Aorta (tissue), 5 donors: Measurements from ENCODE around the gene IL18. TPM values are rescaled to one million over a fixed set of nuclear protein-coding genes. Genes with fewer than 3 reads are reported as not detected.

ENCODE experiments used
- ATAC-seq: fragments of 200-7000 bp; cut with Tn5 transposase; one replicate; pipeline ENCODE4 v1.9.1; 2022; ENCODE audit warnings: moderate library complexity; ENCODE audit not compliant: low FRiP score
- DNase-seq, 2 donors: peaks; one replicate each; pipeline ENCODE4 v3.0.0-alpha.2; 2020
- H3K27ac ChIP-seq, 2 donors: one replicate each; pipeline ENCODE4 v1.5.1; 2013; ENCODE audit warnings: low read length in 2 of 2, mild to moderate bottlenecking in 2 of 2, moderate library complexity in 2 of 2, control low read depth in 1 of 2, inconsistent platforms in 1 of 2, low read depth in 1 of 2
- H3K27me3 ChIP-seq, 2 donors: one replicate each; pipeline ENCODE4 v1.6.1; 2013; ENCODE audit warnings: control low read depth in 1 of 2, low read length in 1 of 2, mild to moderate bottlenecking in 1 of 2, moderate library complexity in 1 of 2; ENCODE audit not compliant: insufficient read depth in 2 of 2, control insufficient read depth in 1 of 2
- H3K36me3 ChIP-seq, 2 donors: one replicate each; pipeline ENCODE4 v1.6.1; 2013; ENCODE audit warnings: control low read depth in 1 of 2, low read length in 1 of 2, mild to moderate bottlenecking in 1 of 2; ENCODE audit not compliant: insufficient read depth in 2 of 2, control insufficient read depth in 1 of 2
- H3K4me1 ChIP-seq, 2 donors: one replicate each; pipeline ENCODE4 v1.6.1; 2013; ENCODE audit warnings: low read length in 2 of 2, control low read depth in 1 of 2, mild to moderate bottlenecking in 1 of 2, moderate library complexity in 1 of 2; ENCODE audit not compliant: insufficient read depth in 2 of 2, control insufficient read depth in 1 of 2
- H3K4me3 ChIP-seq, 2 donors: one replicate each; pipeline ENCODE4 v1.5.1; 2013; ENCODE audit warnings: low read length in 2 of 2, control low read depth in 1 of 2, mild to moderate bottlenecking in 1 of 2
- H3K9me3 ChIP-seq: one replicate; pipeline ENCODE4 v1.6.1; 2013; ENCODE audit warnings: mild to moderate bottlenecking, low read length; ENCODE audit not compliant: control insufficient read depth
- WGBS, 2 donors: extraction: QIAGEN DNeasy Blood & Tissue Kit; methylation state at CpG; one replicate each; pipeline ENCODE4 v1.1.7; 2013; 5-methylcytosine and 5-hydroxymethylcytosine counted together
- intact Hi-C, 2 donors: fragments of 100-400 bp; cut with DNase I; formaldehyde crosslinking; loops; one replicate each; pipeline versions ENCODE4 v1.14.2 to v1.15.0; 2022
- polyA plus RNA-seq, 2 donors: library from polyadenylated mRNA; stranded (reverse); fragments of 200-250 nt; gene quantifications; one replicate each; pipeline ENCODE4 v1.2.3, GENCODE V29; 2013
- total RNA-seq, 2 donors: library from RNA; stranded (reverse); fragmentation: NEBNext Ultra II Directional; extraction: Animal tissue kit (Norgen Biotek cat#: 25700); gene quantifications; one replicate each; pipeline ENCODE4 v1.2.1, GENCODE V29; 2021
- donor health status: healthy with polysubstance abuse.
- donor health status: Bipolar disorder and iron deficiency.
- donor health status: DM: no; HTN: no; CAD: no.
- donor health status: DM: no; HTN: no; CAD: no.
- donor health status: DM: yes; HTN: yes; CAD: no.

IL18 gene
- total and polyA plus RNA-seq, 4 donors: 4.1 to 29.8 (median 14.1) TPM

DNA sequence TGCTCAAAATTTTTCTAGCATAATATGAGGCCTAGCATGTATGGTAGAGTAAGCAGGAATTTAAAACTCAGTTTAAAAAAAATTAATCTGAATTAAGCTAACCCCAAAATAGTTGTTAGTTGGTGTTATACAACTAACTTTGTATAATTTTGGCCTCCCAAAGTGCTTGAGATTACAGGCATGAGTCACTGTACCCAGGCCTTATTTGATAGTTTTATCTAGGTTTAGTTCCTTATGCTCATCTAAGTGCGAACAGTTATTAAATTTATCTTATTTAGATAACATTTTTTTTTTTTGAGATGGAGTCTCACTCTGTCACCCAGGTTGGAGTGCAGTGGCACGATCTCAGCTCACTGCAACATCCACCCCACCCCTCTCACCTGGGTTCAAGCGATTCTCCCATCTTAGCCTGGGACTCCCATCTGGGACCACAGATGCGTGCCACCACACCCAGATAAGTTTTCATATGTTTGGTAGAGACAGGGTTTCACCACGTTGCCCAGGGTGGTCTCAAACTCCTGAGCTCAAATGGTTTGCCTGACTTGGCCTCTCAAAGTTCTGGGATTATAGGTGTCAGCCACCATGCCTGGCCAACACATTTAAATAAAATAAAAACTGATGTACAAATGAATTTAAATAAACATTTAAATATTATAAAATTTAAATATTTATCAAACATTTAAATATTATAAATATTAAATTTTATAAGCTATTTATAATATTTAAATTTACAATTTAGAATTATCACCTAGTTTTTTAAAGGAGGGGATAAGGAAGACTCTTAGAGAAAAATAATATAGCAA, 7.5 kb downstream of the IL18 start:
- no peaks in the 10 kb centered on the region for H3K27me3 ChIP-seq
- H3K27ac ChIP-seq: no peak overlapping the region
- no peak overlapping the region for H3K4me3 ChIP-seq
- no peak for ATAC-seq
- H3K36me3 ChIP-seq: no peaks in the 10 kb centered on the region
- no peaks in the 10 kb centered on the region for H3K4me1 ChIP-seq
- no peaks in the 10 kb centered on the region for H3K9me3 ChIP-seq
- intact Hi-C loops: no loop called here
- 79 to 80% methylated on average over 5 of the region's 5 CpGs for WGBS, 2 donors
- DNase-seq: no peak

DNA sequence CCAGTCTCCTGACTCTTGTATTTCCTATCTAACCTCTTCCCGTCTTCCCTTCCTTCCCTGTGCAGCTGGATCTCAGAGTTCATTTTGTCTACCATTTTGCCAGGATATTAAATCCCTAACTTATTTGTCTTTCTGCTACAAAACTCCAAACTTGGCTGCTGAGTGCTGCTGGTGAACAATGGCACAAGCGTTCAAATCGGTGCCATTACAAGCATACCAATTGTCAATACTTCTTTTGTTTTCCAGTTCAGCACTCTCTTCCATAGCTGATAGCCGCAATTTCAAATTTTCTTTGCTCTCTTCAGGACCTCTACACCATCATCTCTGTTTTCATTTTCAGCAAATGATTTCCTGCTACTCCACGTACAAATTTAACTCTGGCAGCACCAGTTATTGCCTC, 13.4 kb downstream of the IL18 start:
- H3K4me3 ChIP-seq: no peak overlapping the region
- ATAC-seq: no peak
- H3K27ac ChIP-seq: no peak overlapping the region
- no peaks in the 10 kb centered on the region for H3K27me3 ChIP-seq
- no peaks in the 10 kb centered on the region for H3K36me3 ChIP-seq
- DNase-seq: no peak
- H3K4me1 ChIP-seq: no peaks in the 10 kb centered on the region
- intact Hi-C loops: no loop called here
- WGBS, 2 donors: 54 to 61% methylated on average over 5 of the region's 5 CpGs
- H3K9me3 ChIP-seq: no peaks in the 10 kb centered on the region

DNA sequence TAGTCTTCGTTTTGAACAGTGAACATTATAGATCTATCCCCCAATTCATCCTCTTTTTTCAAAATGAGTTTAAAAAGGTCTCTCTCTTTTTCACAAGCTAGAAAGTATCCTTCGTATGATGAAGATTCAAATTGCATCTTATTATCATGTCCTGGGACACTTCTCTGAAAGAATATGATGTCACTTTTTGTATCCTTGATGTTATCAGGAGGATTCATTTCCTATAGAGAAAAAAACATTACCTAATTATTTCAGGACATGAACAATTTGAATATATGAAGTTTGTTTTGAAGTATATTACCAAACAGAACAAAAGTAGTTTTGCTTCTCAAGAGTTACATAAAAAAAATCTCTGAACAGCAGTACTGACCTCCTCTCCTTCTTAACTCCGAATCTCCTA, 20.3 kb downstream of the IL18 start:
- WGBS, 2 donors: 92 to 95% methylated on average over 3 of the region's 3 CpGs
- Histone ChIP-seq H3K4me3 (no peak overlapping the region), H3K27me3 (no peaks in the 10 kb centered on the region), H3K27ac (no peak overlapping the region), H3K9me3 (peaks cover 2% of the 10 kb centered on the region), H3K4me1 (no peaks in the 10 kb centered on the region), H3K36me3 (no peaks in the 10 kb centered on the region)
- intact Hi-C loops: no loop called here
- DNase-seq (no peak), ATAC-seq (no peak)

GRCh38 chr11:112134473-112134872, 29.4 kb downstream of the IL18 start:
- Histone ChIP-seq H3K4me3 (no peak overlapping the region), H3K27me3 (no peaks in the 10 kb centered on the region), H3K4me1 (no peaks in the 10 kb centered on the region), H3K36me3 (no peaks in the 10 kb centered on the region), H3K27ac (no peak overlapping the region), H3K9me3 (no peaks in the 10 kb centered on the region)
- DNase-seq (no peak), ATAC-seq (no peak)
- WGBS, 2 donors: 84 to 90% methylated on average over 3 of the region's 4 CpGs
- intact Hi-C loops: no loop called here

- Histone ChIP-seq H3K27me3 (no peaks in the 10 kb centered on the region), H3K4me1 (no peaks in the 10 kb centered on the region), H3K27ac (no peak overlapping the region), H3K36me3 (no peaks in the 10 kb centered on the region), H3K4me3 (no peak overlapping the region), H3K9me3 (no peaks in the 10 kb centered on the region)
- ATAC-seq: no peak
- WGBS, 2 donors: 58 to 64% methylated on average over 2 of the region's 2 CpGs
- intact Hi-C loops: no loop called here
- DNase-seq: no peak
Observed at GRCh38 chr11:112132737-112133136, 31.2 kb downstream of the IL18 start.

GRCh38 chr11:112129656-112130055, 34.2 kb downstream of the IL18 start:
- H3K36me3 ChIP-seq: no peaks in the 10 kb centered on the region
- ATAC-seq (no peak), DNase-seq (peak in 1 of 2 donors; percentile 64)
- H3K4me3 ChIP-seq: no peak overlapping the region
- no peaks in the 10 kb centered on the region for H3K27me3 ChIP-seq
- no peak overlapping the region for H3K27ac ChIP-seq
- H3K9me3 ChIP-seq: no peaks in the 10 kb centered on the region
- no peaks in the 10 kb centered on the region for H3K4me1 ChIP-seq
- 88 to 94% methylated on average over 5 of the region's 5 CpGs for WGBS, 2 donors
- intact Hi-C loops: no loop called here

- Histone ChIP-seq H3K36me3 (no peaks in the 10 kb centered on the region), H3K4me3 (no peak overlapping the region), H3K4me1 (no peaks in the 10 kb centered on the region), H3K27ac (no peak overlapping the region), H3K27me3 (no peaks in the 10 kb centered on the region), H3K9me3 (no peaks in the 10 kb centered on the region)
- intact Hi-C loops: no loop called here
- peak; percentile 79 to 80 for DNase-seq
- no peak for ATAC-seq
- 51 to 65% methylated on average over 3 of the region's 3 CpGs for WGBS, 2 donors
Observed at GRCh38 chr11:112128483-112129121, 35.3 kb downstream of the IL18 start.

- Histone ChIP-seq H3K4me3 (no peak overlapping the region), H3K27ac (no peak overlapping the region), H3K9me3 (no peaks in the 10 kb centered on the region), H3K27me3 (no peaks in the 10 kb centered on the region), H3K36me3 (no peaks in the 10 kb centered on the region), H3K4me1 (no peaks in the 10 kb centered on the region)
- ATAC-seq (no peak), DNase-seq (no peak)
- 97 to 98% methylated on average over 2 of the region's 2 CpGs for WGBS, 2 donors
- intact Hi-C loops: no loop called here
Observed at GRCh38 chr11:112127056-112127455, 36.8 kb downstream of the IL18 start.

GRCh38 chr11:112123129-112123528, 40.8 kb downstream of the IL18 start:
- Histone ChIP-seq H3K27ac (no peak overlapping the region), H3K9me3 (no peaks in the 10 kb centered on the region), H3K4me1 (no peaks in the 10 kb centered on the region), H3K4me3 (no peak overlapping the region), H3K36me3 (no peaks in the 10 kb centered on the region), H3K27me3 (no peaks in the 10 kb centered on the region)
- DNase-seq: no peak
- no peak for ATAC-seq
- intact Hi-C loops: no loop called here
- WGBS, 2 donors: 63 to 77% methylated on average over 4 of the region's 4 CpGs
